NCI-H774 (cell line): Measurements from ENCODE around the gene TMCO1.
"Not testable (repeated sequence)": the region's sequence is repeated elsewhere in the genome, so short reads cannot be mapped to it uniquely, and the experiment has no call there.

Source experiments
- DNase-seq: peaks from one replicate; lab custom pipeline; 2025; lab: John Stamatoyannopoulos, UW

TMCO1 gene

GRCh38 chr1:165747632-165748447 is 20.8 kb downstream of the TMCO1 start:
- no peak for DNase-seq

- DNase-seq = not testable (repeated sequence)
Observed at GRCh38 chr1:165744913-165745312, 23.8 kb downstream of the TMCO1 start.

DNA sequence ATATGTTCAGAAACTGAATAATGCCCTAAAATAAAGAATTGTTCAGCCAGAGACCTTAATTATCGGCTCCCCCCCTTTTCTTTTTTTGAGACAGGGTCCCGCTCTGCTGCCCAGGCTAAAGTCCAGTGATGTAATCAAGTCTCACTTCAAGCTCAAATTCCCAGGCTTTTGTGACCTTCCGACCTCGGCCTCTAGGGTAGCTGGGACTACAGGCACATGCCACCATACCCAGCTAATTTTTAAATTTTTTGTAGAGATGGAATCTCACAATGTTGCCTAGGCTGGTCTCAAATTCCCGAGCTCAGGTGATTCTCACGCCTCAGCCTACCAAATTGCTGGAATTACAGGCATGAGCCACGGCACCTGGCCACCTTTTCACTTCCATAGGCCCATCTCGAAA is 26.5 kb downstream of the TMCO1 start:
- no peak for DNase-seq

DNA sequence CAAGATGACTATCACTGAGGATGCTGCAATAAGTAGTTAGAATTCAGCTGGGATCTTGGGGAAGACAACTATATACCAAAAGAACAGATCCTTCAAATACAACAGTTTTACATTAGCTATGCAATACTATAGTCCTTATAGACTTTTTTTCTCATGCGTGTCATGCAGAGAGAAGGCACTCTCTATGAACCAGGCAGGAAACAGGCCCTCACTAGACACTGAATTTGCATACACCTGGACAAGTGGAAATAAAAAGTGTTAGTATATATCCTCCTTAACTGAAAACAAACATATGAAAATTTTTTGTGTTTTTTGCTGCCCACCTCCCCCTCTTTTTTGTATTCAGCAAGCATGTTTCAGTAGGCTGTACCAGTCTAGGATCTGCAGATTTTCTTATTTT is 29.9 kb downstream of the TMCO1 start:
- no peak for DNase-seq

GRCh38 chr1:165737196-165737595 is 31.5 kb downstream of the TMCO1 start:
- DNase-seq = no peak

DNA sequence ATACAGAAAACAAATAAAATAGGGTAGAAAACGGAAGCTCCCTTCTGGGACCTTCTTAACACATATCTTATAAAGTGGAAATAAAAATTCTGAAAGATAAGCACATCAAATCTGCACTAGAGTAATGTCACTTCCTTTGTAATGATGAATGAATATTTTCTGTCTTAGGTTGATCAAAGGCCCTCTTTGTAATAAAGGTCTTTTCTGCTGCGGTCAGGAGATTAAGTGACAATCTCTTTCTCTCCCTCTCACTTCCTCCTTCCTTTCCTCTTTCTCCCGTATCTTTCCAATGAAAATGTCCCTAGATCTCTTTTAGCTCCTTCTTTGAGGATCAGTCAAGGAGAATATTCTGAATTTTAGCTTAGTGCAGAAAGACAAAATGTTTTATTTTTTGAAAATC is 33.8 kb downstream of the TMCO1 start:
- DNase-seq = no peak

DNA sequence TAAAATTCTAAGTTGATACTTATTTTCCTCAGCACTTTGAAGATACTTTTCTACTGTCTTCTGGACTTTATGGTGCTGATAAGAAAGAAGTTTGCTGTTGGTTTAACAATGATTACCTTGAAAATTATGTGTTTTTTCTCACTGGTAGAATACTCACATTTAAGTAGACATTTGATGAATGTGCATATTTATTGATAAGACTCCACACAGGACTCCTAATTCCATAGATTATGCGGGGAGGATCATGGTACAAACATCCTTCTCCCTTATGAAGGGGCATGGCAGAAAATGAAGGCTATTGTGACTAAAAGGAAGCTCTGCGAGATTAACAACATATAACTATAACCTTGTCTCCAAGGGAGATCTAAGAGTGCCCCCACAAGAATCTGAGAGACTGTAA is 41.8 kb downstream of the TMCO1 start:
- DNase-seq = no peak

- no peak for DNase-seq
Observed at GRCh38 chr1:165726169-165726568, 42.5 kb downstream of the TMCO1 start.

DNA sequence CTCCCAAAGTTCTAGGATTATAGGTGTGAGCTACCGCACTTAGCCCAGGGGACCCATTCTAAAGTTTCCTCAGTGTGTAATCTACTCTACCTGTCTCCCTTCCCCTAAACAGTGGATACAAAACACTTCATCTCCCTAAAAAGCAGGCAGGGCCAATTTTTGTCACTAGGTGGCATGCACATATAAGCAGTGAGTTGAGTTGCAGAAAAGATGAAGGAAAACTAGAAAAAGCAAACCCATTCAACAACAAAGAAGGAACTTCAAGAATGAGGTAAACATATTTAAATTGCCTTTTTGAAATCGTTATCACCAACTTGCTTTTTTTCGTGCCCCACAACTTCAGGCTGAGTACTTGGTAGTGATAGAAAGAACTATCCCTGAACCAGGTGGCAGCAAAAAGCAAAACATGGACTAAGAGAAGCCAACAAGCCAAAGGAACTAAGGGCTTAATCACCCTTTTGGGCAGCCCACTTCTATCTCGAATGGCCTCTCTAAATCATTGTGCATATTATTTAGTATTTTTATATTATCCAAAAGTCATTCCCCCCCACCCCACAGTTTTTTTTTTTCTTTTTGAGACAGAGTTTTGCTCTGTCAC is 50.7 kb downstream of the TMCO1 start:
- peak; percentile 37 for DNase-seq

GRCh38 chr1:165716265-165717051 is 52.2 kb downstream of the TMCO1 start:
- DNase-seq = not testable (repeated sequence)

DNA sequence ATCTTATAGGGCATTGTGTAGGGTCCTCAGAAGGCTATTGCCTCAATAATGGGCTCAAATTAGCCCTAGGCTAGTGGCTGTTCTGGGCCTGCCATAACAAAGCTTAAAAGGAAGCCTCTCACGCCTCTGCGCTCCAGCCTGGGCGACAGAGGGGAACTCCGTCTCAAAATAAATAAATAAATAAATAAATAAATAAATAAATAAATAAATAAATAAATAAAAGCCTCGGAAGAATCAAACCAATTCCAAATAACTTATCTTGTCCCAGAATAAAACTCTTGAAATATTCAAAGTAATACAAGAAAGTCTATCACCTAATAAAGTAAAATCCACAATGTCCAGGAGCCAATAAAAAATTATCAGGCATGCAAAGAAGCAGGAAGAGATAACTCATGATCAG is 55.9 kb downstream of the TMCO1 start:
- no peak for DNase-seq

- DNase-seq = no peak
Observed at GRCh38 chr1:165707984-165708706, 60.5 kb downstream of the TMCO1 start.

GRCh38 chr1:165703648-165704047 is 65.0 kb downstream of the TMCO1 start:
- DNase-seq = no peak

- DNase-seq = not testable (repeated sequence)
Observed at GRCh38 chr1:165701922-165702321, 66.7 kb downstream of the TMCO1 start.

GRCh38 chr1:165699577-165699976 is 69.1 kb downstream of the TMCO1 start:
- no peak for DNase-seq

GRCh38 chr1:165698761-165699052 is 70.0 kb downstream of the TMCO1 start:
- no peak for DNase-seq

- DNase-seq = peak; percentile 83
Observed at GRCh38 chr1:165697881-165698760, 70.5 kb downstream of the TMCO1 start, which contains the start of gene ALDH9A1. TSS of gene ALDH9A1 (minus strand) at chr1:165698562. CDS start at chr1:165698558, 4 bp downstream.

DNA sequence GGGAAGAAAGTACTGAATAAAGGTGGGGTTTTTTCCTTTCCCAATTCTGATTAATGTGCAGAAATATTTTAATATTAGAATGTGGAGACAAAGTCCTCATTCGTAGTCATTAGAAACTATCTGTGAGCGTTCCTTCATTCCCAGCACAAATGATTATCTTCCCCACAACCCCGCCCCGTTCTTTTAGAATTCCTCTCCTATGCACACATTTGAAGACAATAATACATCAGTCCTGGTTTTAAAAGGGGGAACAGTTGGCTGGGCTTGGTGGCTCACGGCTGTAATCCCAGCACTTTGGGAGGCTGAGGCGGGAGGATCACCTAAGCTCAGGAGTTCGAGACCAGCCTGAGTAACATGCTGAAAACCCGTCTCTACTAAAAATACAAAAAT is 71.2 kb downstream of the TMCO1 start:
- DNase-seq = no peak

GRCh38 chr1:165696625-165697100 is 72.0 kb downstream of the TMCO1 start:
- no peak for DNase-seq

DNA sequence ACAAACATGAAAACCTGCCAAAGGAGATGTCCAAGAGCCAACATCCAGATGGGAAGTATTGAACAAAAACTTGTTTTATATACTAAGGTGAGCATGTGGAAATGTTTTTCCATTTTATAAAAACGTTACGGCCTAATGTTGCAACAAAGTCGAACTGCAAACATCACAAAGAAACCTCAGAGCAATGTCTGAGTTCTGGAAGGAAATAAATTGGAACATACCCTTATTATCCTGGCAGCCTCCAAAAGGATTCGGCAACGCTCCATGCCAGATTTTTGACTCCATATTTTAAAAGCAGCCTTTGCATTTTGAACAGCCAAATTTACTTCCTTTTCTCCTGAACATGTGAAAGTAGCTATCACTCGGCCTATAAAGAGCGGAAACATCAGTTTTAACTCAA is 73.6 kb downstream of the TMCO1 start:
- DNase-seq = no peak

DNA sequence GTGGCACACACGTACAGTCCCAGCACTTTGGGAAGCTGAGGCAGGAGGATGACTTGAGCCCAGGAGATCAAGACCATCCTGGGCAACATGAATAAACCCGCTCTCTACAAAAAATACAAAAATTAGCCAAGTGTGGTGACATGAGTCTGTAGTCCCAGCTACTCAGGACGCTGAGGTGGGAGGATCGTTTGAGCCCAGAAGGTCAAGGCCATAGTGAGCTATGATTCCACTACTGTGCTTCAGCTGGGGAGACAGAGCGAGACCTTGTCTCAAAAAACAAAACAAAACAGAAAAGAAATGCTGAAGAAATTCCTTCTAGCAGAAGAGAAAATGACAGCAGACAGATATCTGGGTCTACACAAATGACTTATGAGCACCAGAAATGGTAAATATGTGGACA is 80.6 kb downstream of the TMCO1 start:
- no peak for DNase-seq
